ENCODE measurements around the gene PIEZO1.

PIEZO1 gene

GRCh38 chr16:88690341-88691128, 94.5 kb downstream of the PIEZO1 start:
- no peaks in the 10 kb centered on the region; the same call in 1 of the 2 replicates for H3K4me1 ChIP-seq (ENCODE audit: insufficient read depth, low read length)
- no peak overlapping the region for H3K9ac ChIP-seq (ENCODE audit: low read depth, low read length)
- H3K9me3 ChIP-seq (ENCODE audit: control insufficient read depth, insufficient read depth, low read length): no peaks in the 10 kb centered on the region
- no peaks in the 10 kb centered on the region for H3K36me3 ChIP-seq (ENCODE audit: insufficient read depth, low read length)

- no peaks in the 10 kb centered on the region; the same call in 1 of the 2 replicates for H3K4me1 ChIP-seq (ENCODE audit: insufficient read depth, low read length)
- H3K36me3 ChIP-seq (ENCODE audit: insufficient read depth, low read length): no peaks in the 10 kb centered on the region
- no peak overlapping the region for H3K9ac ChIP-seq (ENCODE audit: low read depth, low read length)
- no peaks in the 10 kb centered on the region for H3K9me3 ChIP-seq (ENCODE audit: control insufficient read depth, insufficient read depth, low read length)
Observed at GRCh38 chr16:88688013-88688778, 96.8 kb downstream of the PIEZO1 start.

- Histone ChIP-seq H3K9ac (ENCODE audit: low read depth, low read length) (no peak overlapping the region), H3K9me3 (ENCODE audit: control insufficient read depth, insufficient read depth, low read length) (no peaks in the 10 kb centered on the region), H3K4me1 (ENCODE audit: insufficient read depth, low read length) (no peaks in the 10 kb centered on the region; the same call in 1 of the 2 replicates), H3K36me3 (ENCODE audit: insufficient read depth, low read length) (no peaks in the 10 kb centered on the region)
Observed at GRCh38 chr16:88687676-88688012, 97.4 kb downstream of the PIEZO1 start.

- H3K4me1 ChIP-seq (ENCODE audit: insufficient read depth, low read length): no peaks in the 10 kb centered on the region; the same call in 1 of the 2 replicates
- H3K9ac ChIP-seq (ENCODE audit: low read depth, low read length): no peak overlapping the region
- H3K9me3 ChIP-seq (ENCODE audit: control insufficient read depth, insufficient read depth, low read length): no peaks in the 10 kb centered on the region
- H3K36me3 ChIP-seq (ENCODE audit: insufficient read depth, low read length): no peaks in the 10 kb centered on the region
Observed at GRCh38 chr16:88687254-88687576, 97.8 kb downstream of the PIEZO1 start.

- H3K36me3 ChIP-seq (ENCODE audit: insufficient read depth, low read length): no peaks in the 10 kb centered on the region
- H3K4me1 ChIP-seq (ENCODE audit: insufficient read depth, low read length): no peaks in the 10 kb centered on the region; the same call in 1 of the 2 replicates
- H3K9me3 ChIP-seq (ENCODE audit: control insufficient read depth, insufficient read depth, low read length): no peaks in the 10 kb centered on the region
- peak within 1 kb of the TSS; percentile 82 for H3K9ac ChIP-seq (ENCODE audit: low read depth, low read length)
Observed at GRCh38 chr16:88686439-88687253, 98.4 kb downstream of the PIEZO1 start, which contains the start of gene SNAI3. TSS of gene SNAI3 (minus strand) at chr16:88686507. CDS start at chr16:88686406, 101 bp downstream.

GRCh38 chr16:88686062-88686438, 99.0 kb downstream of the PIEZO1 start:
- H3K4me1 ChIP-seq (ENCODE audit: insufficient read depth, low read length): no peaks in the 10 kb centered on the region; the same call in 1 of the 2 replicates
- no peaks in the 10 kb centered on the region for H3K36me3 ChIP-seq (ENCODE audit: insufficient read depth, low read length)
- no peaks in the 10 kb centered on the region for H3K9me3 ChIP-seq (ENCODE audit: control insufficient read depth, insufficient read depth, low read length)
- H3K9ac ChIP-seq (ENCODE audit: low read depth, low read length): peak overlapping the region; percentile 82

- no peaks in the 10 kb centered on the region for H3K9me3 ChIP-seq (ENCODE audit: control insufficient read depth, insufficient read depth, low read length)
- H3K4me1 ChIP-seq (ENCODE audit: insufficient read depth, low read length): no peaks in the 10 kb centered on the region; the same call in 1 of the 2 replicates
- peak overlapping the region; percentile 82 for H3K9ac ChIP-seq (ENCODE audit: low read depth, low read length)
- no peaks in the 10 kb centered on the region for H3K36me3 ChIP-seq (ENCODE audit: insufficient read depth, low read length)
Observed at GRCh38 chr16:88685156-88686061, 99.6 kb downstream of the PIEZO1 start.

GRCh38 chr16:88684569-88685155, 100.4 kb downstream of the PIEZO1 start:
- Histone ChIP-seq H3K9me3 (ENCODE audit: control insufficient read depth, insufficient read depth, low read length) (no peaks in the 10 kb centered on the region), H3K36me3 (ENCODE audit: insufficient read depth, low read length) (no peaks in the 10 kb centered on the region), H3K9ac (ENCODE audit: low read depth, low read length) (peak overlapping the region; percentile 82; the same call in 1 of the 2 replicates), H3K4me1 (ENCODE audit: insufficient read depth, low read length) (no peaks in the 10 kb centered on the region; the same call in 1 of the 2 replicates)

GRCh38 chr16:88681709-88682451, 103.1 kb downstream of the PIEZO1 start:
- H3K4me1 ChIP-seq (ENCODE audit: insufficient read depth, low read length): no peaks in the 10 kb centered on the region
- no peak overlapping the region for H3K9ac ChIP-seq (ENCODE audit: low read depth, low read length)
- H3K36me3 ChIP-seq (ENCODE audit: insufficient read depth, low read length): no peaks in the 10 kb centered on the region
- H3K9me3 ChIP-seq (ENCODE audit: control insufficient read depth, insufficient read depth, low read length): no peaks in the 10 kb centered on the region

- Histone ChIP-seq H3K4me1 (ENCODE audit: insufficient read depth, low read length) (no peaks in the 10 kb centered on the region), H3K9me3 (ENCODE audit: control insufficient read depth, insufficient read depth, low read length) (no peaks in the 10 kb centered on the region), H3K36me3 (ENCODE audit: insufficient read depth, low read length) (no peaks in the 10 kb centered on the region), H3K9ac (ENCODE audit: low read depth, low read length) (no peak overlapping the region)
Observed at GRCh38 chr16:88681084-88681680, 103.8 kb downstream of the PIEZO1 start.

- Histone ChIP-seq H3K9me3 (ENCODE audit: control insufficient read depth, insufficient read depth, low read length) (no peaks in the 10 kb centered on the region), H3K36me3 (ENCODE audit: insufficient read depth, low read length) (no peaks in the 10 kb centered on the region), H3K4me1 (ENCODE audit: insufficient read depth, low read length) (no peaks in the 10 kb centered on the region), H3K9ac (ENCODE audit: low read depth, low read length) (no peak overlapping the region)
Observed at GRCh38 chr16:88680554-88681083, 104.4 kb downstream of the PIEZO1 start.

- Histone ChIP-seq H3K9me3 (ENCODE audit: control insufficient read depth, insufficient read depth, low read length) (no peaks in the 10 kb centered on the region), H3K4me1 (ENCODE audit: insufficient read depth, low read length) (no peaks in the 10 kb centered on the region), H3K36me3 (ENCODE audit: insufficient read depth, low read length) (no peaks in the 10 kb centered on the region), H3K9ac (ENCODE audit: low read depth, low read length) (no peak overlapping the region)
Observed at GRCh38 chr16:88678224-88678979, 106.6 kb downstream of the PIEZO1 start.

Data from ES-I3 (cell line).